Kidney (tissue), 14 donors: ENCODE measurements around the gene MLLT6. TPM values are rescaled to one million over a fixed set of nuclear protein-coding genes. Genes with fewer than 3 reads are reported as not detected.
A peak's percentile ranks its signal among the peaks of the same experiment; 100 is the strongest.

Experiments used
- DNase-seq, 5 donors: peaks; one replicate each; pipeline ENCODE4 v3.0.0-alpha.2; 2013 to 2020
- FAIRE-seq: peaks from 2 replicates; lab custom pipeline; 2012; peaks lifted over from hg19 to GRCh38; lab: Jason Lieb, UNC
- H3K27ac ChIP-seq, 2 donors: one replicate each; pipeline ENCODE4 v1.7.0; 2013; ENCODE audit warnings: low read depth in 2 of 2, low read length in 2 of 2, inconsistent platforms in 1 of 2
- H3K27me3 ChIP-seq: one replicate; pipeline ENCODE4 v1.7.1; 2013; ENCODE audit warnings: low read length, inconsistent platforms; ENCODE audit not compliant: control insufficient read depth, insufficient read depth
- H3K36me3 ChIP-seq, 3 donors: one replicate each; pipeline versions ENCODE4 v1.7.0 to v1.7.1; 2013; ENCODE audit warnings: low read length in 3 of 3, control low read depth in 1 of 3, inconsistent platforms in 1 of 3; ENCODE audit not compliant: insufficient read depth in 3 of 3, control insufficient read depth in 2 of 3
- H3K4me1 ChIP-seq, 3 donors: one replicate each; pipeline versions ENCODE4 v1.7.0 to v1.7.1; 2013; ENCODE audit warnings: low read length in 3 of 3, inconsistent platforms in 1 of 3, low read depth in 1 of 3; ENCODE audit not compliant: control insufficient read depth in 2 of 3, insufficient read depth in 2 of 3
- H3K4me3 ChIP-seq, 3 donors: one replicate each; pipeline versions ENCODE4 v1.7.0 to v1.8.1; 2013; ENCODE audit warnings: low read length in 3 of 3, control low read depth in 1 of 3, inconsistent platforms in 1 of 3
- H3K9ac ChIP-seq, 3 donors: one replicate each; pipeline versions ENCODE4 v1.7.0 to v1.7.1; 2013; ENCODE audit warnings: low read length in 3 of 3, control low read depth in 1 of 3, inconsistent platforms in 1 of 3
- H3K9me3 ChIP-seq, 3 donors: one replicate each; pipeline versions ENCODE4 v1.7.0 to v1.7.1; 2013; ENCODE audit warnings: low read length in 3 of 3, control low read depth in 1 of 3, inconsistent platforms in 1 of 3; ENCODE audit not compliant: control insufficient read depth in 2 of 3, insufficient read depth in 1 of 3
- CTCF ChIP-seq: IDR thresholded peaks from 3 replicates; pipeline ENCODE4 v1.5.1; 2012; ENCODE audit warnings: mild to moderate bottlenecking, moderate library complexity, borderline replicate concordance; ENCODE audit not compliant: insufficient read depth; ENCODE audit errors: extremely low read depth
- intact Hi-C: fragments of 100-400 bp; cut with DNase I; formaldehyde crosslinking; loops from one replicate; pipeline ENCODE4 v1.11.1; 2022
- polyA plus RNA-seq: library from polyadenylated mRNA; stranded (reverse); fragments of 350-450 nt; fragmentation: Illumina TruSeq; extraction: RNeasy Lipid Tissue Mini Kit (QIAGEN cat#74804); gene quantifications from one replicate; pipeline ENCODE4 v1.2.3, GENCODE V29; 2014; ENCODE audit warnings: low read depth, low replicate concordance; ENCODE audit not compliant: insufficient read depth
- total RNA-seq: library from RNA; stranded (reverse); fragmentation: NEBNext Ultra II Directional; extraction: Animal tissue kit (Norgen Biotek cat#: 25700); gene quantifications from one replicate; pipeline ENCODE4 v1.2.1, GENCODE V29; 2021
- donor health status: control.
- donor health status: control.
- donor health status: control.
- donor health status: control.
- donor health status: control.
- donor health status: DM: yes; HTN: yes; CAD: no.
- donor health status: Normal renal cell carcinoma (clear cell type).

The MLLT6 gene
- total and polyA plus RNA-seq, 2 donors from 2014 or later, result 34.3 to 199 TPM

GRCh38 chr17:38753071-38753506 lies 48.0 kb downstream of the MLLT6 start:
- H3K36me3 ChIP-seq, result peaks cover 0 to 12% (median 10%) of the 10 kb centered on the region in 3 donors

GRCh38 chr17:38761612-38762011 lies 56.5 kb downstream of the MLLT6 start:
- no peak overlapping the region for H3K27ac ChIP-seq
- TF ChIP-seq CTCF, result no peak
- intact Hi-C loops, result no loop called here

More at GRCh38 chr17:38753071-38753506, 48.0 kb downstream of the MLLT6 start:
- H3K9me3 ChIP-seq, result no peaks in the 10 kb centered on the region
- no peak for TF ChIP-seq CTCF
- peak overlapping the region; percentile 89 to 100 (median 98) for H3K4me3 ChIP-seq
- no peak for FAIRE-seq
- H3K27me3 ChIP-seq, result no peaks in the 10 kb centered on the region
- intact Hi-C loops, result no loop called here
- H3K9ac ChIP-seq, result peak overlapping the region; percentile 85 to 99 (median 96)
- H3K4me1 ChIP-seq, result peaks cover 0 to 32% (median 10%) of the 10 kb centered on the region in 3 donors
- DNase-seq, result peak in 1 of 5 donors; percentile 83
- peak overlapping the region; percentile 67 to 96 for H3K27ac ChIP-seq

GRCh38 chr17:38762231-38762630 lies 57.2 kb downstream of the MLLT6 start:
- H3K9me3 ChIP-seq, result no peaks in the 10 kb centered on the region
- TF ChIP-seq CTCF, result no peak
- intact Hi-C loops, result no loop called here
- peaks cover 5 to 60% (median 30%) of the 10 kb centered on the region in 3 donors for H3K36me3 ChIP-seq
- H3K27me3 ChIP-seq, result no peaks in the 10 kb centered on the region
- H3K4me3 ChIP-seq, result no peak overlapping the region
- no peak overlapping the region for H3K9ac ChIP-seq
- DNase-seq, result no peak
- H3K27ac ChIP-seq, result no peak overlapping the region
- FAIRE-seq, result no peak
- no peaks in the 10 kb centered on the region for H3K4me1 ChIP-seq

More at GRCh38 chr17:38761612-38762011, 56.5 kb downstream of the MLLT6 start:
- Histone ChIP-seq H3K4me3 (no peak overlapping the region), H3K9me3 (no peaks in the 10 kb centered on the region), H3K9ac (no peak overlapping the region), H3K27me3 (no peaks in the 10 kb centered on the region), H3K36me3 (peaks cover 5 to 54% (median 30%) of the 10 kb centered on the region in 3 donors), H3K4me1 (no peaks in the 10 kb centered on the region)
- DNase-seq, result peak in 1 of 5 donors; percentile 21
- no peak for FAIRE-seq

DNA sequence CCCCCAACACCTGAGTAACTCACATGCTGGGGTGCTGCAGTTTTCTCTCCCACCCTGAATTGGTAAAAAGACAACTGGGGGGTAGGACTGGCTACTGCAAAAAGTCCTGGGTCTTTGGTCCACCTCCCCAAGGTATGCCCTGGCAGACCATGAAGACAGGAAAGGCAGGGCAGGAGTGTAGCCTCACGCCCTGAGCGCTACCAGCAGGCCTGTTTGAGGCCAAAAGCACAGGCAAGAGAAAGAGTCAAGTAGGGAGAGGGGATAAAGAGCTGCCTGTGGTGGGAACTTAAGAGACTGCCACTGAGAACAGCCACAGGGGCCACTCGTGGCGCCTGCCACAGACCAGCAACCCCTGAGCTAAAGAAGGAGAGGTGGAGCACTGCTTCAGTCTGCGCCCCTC lies 61.3 kb downstream of the MLLT6 start:
- H3K4me1 ChIP-seq, result no peaks in the 10 kb centered on the region
- H3K4me3 ChIP-seq, result no peak overlapping the region
- intact Hi-C loops, result no loop called here
- TF ChIP-seq CTCF, result no peak
- H3K27ac ChIP-seq, result no peak overlapping the region
- no peaks in the 10 kb centered on the region for H3K9me3 ChIP-seq
- no peak for DNase-seq
- H3K27me3 ChIP-seq, result no peaks in the 10 kb centered on the region
- FAIRE-seq, result no peak
- peaks cover 8 to 71% (median 43%) of the 10 kb centered on the region in 3 donors for H3K36me3 ChIP-seq
- no peak overlapping the region for H3K9ac ChIP-seq
